ENCODE measurements around the gene SHCBP1L.

Gene SHCBP1L

GRCh38 chr1:182888736-182889531 is 64.0 kb downstream of the SHCBP1L start:
- no peak for DNase-seq

- DNase-seq, result no peak
Observed at GRCh38 chr1:182886985-182887384, 66.0 kb downstream of the SHCBP1L start.

DNA sequence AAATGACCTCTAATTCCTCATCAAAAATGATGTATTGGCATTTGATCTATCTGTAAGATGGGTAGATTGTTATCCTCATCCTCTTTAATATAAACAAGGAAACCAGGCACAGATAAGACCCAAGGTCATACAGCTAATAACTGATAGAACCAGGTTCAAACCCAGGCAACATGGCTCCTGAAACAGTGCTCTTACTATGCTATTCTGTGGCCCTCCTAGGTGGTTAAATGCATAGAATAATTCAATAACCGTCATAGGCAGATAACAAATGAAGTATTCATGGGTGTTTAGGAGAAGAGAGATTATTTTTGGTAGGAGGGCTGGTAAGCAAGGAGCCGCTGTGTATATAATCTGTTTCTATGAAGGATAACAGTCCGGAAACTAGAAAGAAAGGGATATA is 67.4 kb downstream of the SHCBP1L start:
- DNase-seq, result no peak

GRCh38 chr1:182884872-182885271 is 68.1 kb downstream of the SHCBP1L start:
- no peak for DNase-seq

DNA sequence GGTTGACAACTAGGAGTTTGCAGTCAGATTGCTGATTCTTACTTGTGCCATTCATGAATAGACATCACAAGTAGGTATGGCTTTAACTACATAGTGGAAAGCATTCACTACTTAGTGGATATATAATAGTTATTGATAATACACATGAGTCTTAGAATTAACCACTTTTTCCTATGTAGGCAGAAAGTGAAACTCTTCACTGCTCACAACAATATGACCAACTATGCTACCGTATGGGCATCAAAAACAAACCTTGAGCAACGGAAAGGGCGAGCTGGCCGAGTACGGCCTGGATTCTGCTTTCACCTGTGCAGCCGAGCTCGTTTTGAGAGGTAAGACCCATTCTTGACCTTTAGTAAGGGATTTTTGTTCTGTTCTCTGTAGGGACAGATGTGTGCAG is 75.1 kb downstream of the SHCBP1L start:
- no peak for DNase-seq

DNA sequence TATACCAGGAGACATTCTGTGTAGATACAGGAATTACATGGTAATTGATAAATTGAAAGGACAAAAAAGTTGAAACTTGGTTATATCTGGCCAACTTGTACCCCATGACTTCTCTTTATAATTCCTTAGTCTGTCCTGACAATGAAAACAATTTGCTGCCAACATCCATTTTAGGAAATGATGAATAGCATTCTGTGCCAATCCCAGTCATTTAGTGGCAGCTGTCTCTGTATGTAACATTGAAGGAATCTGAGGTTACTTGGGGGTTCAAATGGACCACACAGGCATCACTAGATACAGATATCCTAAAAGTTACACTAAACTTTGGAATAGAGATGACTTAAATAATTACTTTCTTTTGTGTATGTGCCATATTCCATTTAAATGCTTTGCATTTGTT is 75.6 kb downstream of the SHCBP1L start:
- DNase-seq, result no peak

DNA sequence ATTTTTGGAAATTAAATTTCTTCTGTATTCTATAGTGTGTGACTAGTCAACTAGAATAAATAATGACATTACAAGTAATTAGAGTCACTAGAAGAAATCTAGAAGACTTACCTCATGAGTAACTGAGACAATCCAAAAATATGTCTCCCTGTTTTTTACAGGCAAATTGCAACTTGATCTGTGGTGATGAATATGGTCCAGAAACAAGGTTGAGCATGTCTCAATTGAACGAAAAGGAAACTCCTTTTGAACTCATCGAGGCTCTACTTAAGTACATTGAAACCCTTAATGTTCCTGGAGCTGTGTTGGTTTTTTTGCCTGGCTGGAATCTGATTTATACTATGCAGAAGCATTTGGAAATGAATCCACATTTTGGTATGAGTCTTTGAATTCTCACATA is 77.1 kb downstream of the SHCBP1L start:
- no peak for DNase-seq

GRCh38 chr1:182872881-182873280 is 80.1 kb downstream of the SHCBP1L start:
- no peak for DNase-seq

- no peak for DNase-seq
Observed at GRCh38 chr1:182869241-182869666, 83.7 kb downstream of the SHCBP1L start.

GRCh38 chr1:182867861-182868260 is 85.1 kb downstream of the SHCBP1L start:
- no peak for DNase-seq

DNA sequence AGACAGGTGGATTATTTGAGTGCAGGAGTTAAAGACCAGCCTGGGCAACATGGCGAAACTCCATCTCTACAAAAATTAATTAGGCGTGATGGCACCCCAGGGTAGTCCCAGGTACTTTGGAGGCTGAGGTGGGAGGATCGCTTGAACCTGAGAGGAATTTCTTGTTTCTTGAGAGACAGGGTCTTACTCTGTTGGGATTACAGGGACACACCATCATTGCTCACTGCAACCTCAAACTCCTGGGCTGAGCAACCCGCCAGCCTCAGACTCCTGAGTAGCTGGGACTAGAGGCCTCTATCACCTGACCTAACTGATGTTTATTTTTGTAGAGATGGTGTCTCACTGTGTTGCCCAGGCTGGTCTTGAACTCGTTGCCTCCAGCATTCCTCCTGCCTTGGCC is 89.0 kb downstream of the SHCBP1L start:
- no peak for DNase-seq

DNA sequence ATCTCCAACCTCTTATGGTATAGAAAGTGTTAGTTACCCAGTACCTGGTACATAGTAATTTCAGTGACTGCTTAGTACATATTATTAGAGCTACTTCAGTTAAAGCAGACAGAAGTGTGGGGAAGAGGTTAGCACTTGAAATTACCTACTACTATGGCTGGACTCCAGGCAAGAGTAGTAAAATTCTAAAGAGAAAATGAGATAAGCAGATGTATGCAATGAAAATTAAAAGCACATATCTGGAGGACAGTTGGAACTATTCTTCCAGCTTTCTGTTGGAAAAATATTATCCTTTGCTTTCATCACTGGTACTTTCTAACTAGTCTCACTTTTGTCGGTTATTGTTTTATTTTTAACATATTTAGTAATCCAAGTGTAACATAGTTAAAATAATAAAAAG is 90.1 kb downstream of the SHCBP1L start:
- DNase-seq, result no peak

- no peak for DNase-seq
Observed at GRCh38 chr1:182861994-182862393, 91.0 kb downstream of the SHCBP1L start.

DNA sequence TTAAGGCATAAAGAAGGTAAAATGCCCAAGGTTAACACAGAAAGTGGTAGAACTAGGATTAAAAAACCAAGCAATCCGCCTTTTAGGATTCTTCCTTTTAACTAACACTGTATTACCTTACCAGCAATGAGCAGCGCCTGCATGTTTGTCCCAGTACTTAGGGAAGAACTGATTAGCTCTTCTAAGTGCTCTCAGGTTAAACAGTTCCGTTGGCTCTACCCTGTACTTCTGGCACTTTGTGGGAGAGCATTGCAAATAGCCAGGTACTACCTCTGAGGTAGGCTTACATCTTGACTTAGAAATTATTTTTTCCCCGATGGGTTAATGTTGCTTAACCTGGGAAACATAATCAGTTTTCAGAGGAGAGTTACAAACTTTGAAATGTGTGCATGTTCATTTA is 92.3 kb downstream of the SHCBP1L start:
- DNase-seq, result no peak

DNA sequence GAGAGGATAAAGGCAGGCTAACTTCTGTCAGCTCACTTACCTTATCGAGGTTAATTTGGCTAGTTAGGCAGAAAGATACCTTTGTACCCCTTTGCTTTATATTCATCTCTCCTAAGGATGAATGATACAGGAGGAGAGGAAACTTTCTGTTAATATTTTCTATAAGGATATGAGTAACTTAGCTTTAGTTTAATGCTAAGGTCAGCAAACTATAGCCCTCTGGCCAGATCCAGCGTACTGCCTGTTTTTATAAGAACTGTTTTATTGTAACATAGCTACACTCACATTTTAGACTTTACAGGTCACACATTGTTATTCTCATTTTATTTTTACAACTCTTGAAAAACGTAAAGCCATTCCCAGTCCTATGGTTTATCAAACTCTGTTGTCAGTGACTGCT is 95.8 kb downstream of the SHCBP1L start:
- DNase-seq, result no peak

- DNase-seq, result no peak
Observed at GRCh38 chr1:182855911-182856310, 97.1 kb downstream of the SHCBP1L start.

GRCh38 chr1:182851825-182852224 is 101.1 kb downstream of the SHCBP1L start:
- no peak for DNase-seq

DNA sequence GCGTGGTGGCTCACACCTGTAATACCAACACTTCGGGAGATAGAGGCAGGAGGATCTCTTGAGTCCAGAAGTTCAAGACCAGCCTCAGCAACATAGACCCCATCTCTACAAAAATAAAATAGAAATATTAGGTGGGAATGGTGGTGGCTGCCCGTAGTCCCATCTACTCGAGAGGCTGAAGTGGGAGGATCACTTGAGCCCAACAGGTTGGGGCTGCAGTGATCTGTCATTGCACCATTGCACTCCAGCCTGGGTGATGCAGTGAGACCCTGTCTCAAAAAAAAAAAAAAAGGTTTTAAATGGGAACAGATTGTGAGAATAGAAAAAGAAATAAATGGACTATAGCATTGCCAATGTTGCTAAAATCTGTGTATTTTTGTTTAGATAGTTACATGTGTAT is 102.6 kb downstream of the SHCBP1L start:
- DNase-seq, result no peak

Data from activated CD4-positive, alpha-beta T cell treated with anti-CD3 and anti-CD28 coated beads for 1 hour (primary cell).